Suprapubic skin (tissue), 4 donors: Measurements from ENCODE around the gene PDIA6. TPM values are rescaled to one million over a fixed set of nuclear protein-coding genes. Genes with fewer than 3 reads are reported as not detected.

Experiments used
- DNase-seq, 2 donors: peaks; one replicate each; pipeline ENCODE4 v3.0.0-alpha.2; 2019; ENCODE audit warnings: low spot score in 2 of 2
- H3K27ac ChIP-seq: fragments of 200-600 bp; sonication (generic); one replicate; pipeline ENCODE4 v1.5.1; 2019
- H3K27me3 ChIP-seq: fragments of 200-600 bp; sonication (generic); one replicate; pipeline ENCODE4 v1.5.1; 2019
- H3K36me3 ChIP-seq: fragments of 200-600 bp; sonication (generic); one replicate; pipeline ENCODE4 v1.5.1; 2019
- H3K4me1 ChIP-seq: fragments of 200-600 bp; sonication (generic); one replicate; pipeline ENCODE4 v1.5.1; 2019
- H3K4me3 ChIP-seq: fragments of 200-600 bp; sonication (generic); one replicate; pipeline ENCODE4 v1.5.1; 2019; ENCODE audit warnings: mild to moderate bottlenecking
- H3K9me3 ChIP-seq: fragments of 200-600 bp; sonication (generic); one replicate; pipeline ENCODE4 v1.5.1; 2019
- EP300 ChIP-seq: sonication (generic); formaldehyde crosslinking; IDR thresholded peaks from one replicate; pipeline ENCODE4 v1.6.1; 2017; ENCODE audit warnings: antibody characterized with exemption
- POLR2A ChIP-seq, 2 donors: fragments of 450-650 bp; IDR thresholded peaks; one replicate each; pipeline ENCODE4 v1.6.1; 2017; ENCODE audit warnings: antibody characterized with exemption in 2 of 2, mild to moderate bottlenecking in 2 of 2, moderate library complexity in 2 of 2
- POLR2AphosphoS5 ChIP-seq, 3 donors: sonication (generic); formaldehyde crosslinking; IDR thresholded peaks; one replicate each; pipeline ENCODE4 v1.6.1; 2017; ENCODE audit warnings: antibody characterized with exemption in 3 of 3
- WGBS: methylation state at CpG from one replicate; pipeline ENCODE4 v1.1.5; 2018; 5-methylcytosine and 5-hydroxymethylcytosine counted together
- total RNA-seq, 4 donors: library from RNA; depleted of rRNA; stranded (reverse); fragments of >200 nt; gene quantifications; one replicate each; pipeline ENCODE4 v1.1.0, GENCODE V29; 2016
- TF ChIP-seq, protein P1 (sequence below), 2 donors: fragments of 200-600 bp in 1 of 2; fragments of 450-650 bp in 1 of 2; sonication (generic) in 1 of 2; IDR thresholded peaks; one replicate each; pipeline ENCODE4 v1.5.1; 2016 to 2019; ENCODE audit warnings: antibody characterized with exemption in 2 of 2, mild to moderate bottlenecking in 1 of 2, moderate library complexity in 1 of 2

The PDIA6 gene
- total RNA-seq, 4 donors from 2014 or later, result 40.2 to 77.5 (median 63.1) TPM

- Histone ChIP-seq H3K4me3 (no peak overlapping the region), H3K27me3 (no peaks in the 10 kb centered on the region), H3K9me3 (no peaks in the 10 kb centered on the region), H3K36me3 (no peaks in the 10 kb centered on the region), H3K27ac (no peak overlapping the region), H3K4me1 (peaks cover 6% of the 10 kb centered on the region)
- TF ChIP-seq POLR2AphosphoS5 (IDR thresholded peaks at IDR 0.05) (no peak), POLR2A (IDR thresholded peaks at IDR 0.05) (no peak), EP300 (no peak)
- TF ChIP-seq, protein P1, sequence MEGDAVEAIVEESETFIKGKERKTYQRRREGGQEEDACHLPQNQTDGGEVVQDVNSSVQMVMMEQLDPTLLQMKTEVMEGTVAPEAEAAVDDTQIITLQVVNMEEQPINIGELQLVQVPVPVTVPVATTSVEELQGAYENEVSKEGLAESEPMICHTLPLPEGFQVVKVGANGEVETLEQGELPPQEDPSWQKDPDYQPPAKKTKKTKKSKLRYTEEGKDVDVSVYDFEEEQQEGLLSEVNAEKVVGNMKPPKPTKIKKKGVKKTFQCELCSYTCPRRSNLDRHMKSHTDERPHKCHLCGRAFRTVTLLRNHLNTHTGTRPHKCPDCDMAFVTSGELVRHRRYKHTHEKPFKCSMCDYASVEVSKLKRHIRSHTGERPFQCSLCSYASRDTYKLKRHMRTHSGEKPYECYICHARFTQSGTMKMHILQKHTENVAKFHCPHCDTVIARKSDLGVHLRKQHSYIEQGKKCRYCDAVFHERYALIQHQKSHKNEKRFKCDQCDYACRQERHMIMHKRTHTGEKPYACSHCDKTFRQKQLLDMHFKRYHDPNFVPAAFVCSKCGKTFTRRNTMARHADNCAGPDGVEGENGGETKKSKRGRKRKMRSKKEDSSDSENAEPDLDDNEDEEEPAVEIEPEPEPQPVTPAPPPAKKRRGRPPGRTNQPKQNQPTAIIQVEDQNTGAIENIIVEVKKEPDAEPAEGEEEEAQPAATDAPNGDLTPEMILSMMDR (IDR thresholded peaks at IDR 0.05), result no peak
- WGBS, result 81% methylated on average over 5 of the region's 5 CpGs
- no peak for DNase-seq
These were observed 60.3 kb downstream of the PDIA6 start for GRCh38 chr2:10752236-10752635.

GRCh38 chr2:10750610-10751009 is 62.0 kb downstream of the PDIA6 start:
- DNase-seq, result no peak
- Histone ChIP-seq H3K9me3 (no peaks in the 10 kb centered on the region), H3K27me3 (no peaks in the 10 kb centered on the region), H3K4me1 (peaks cover 6% of the 10 kb centered on the region), H3K27ac (no peak overlapping the region), H3K4me3 (no peak overlapping the region), H3K36me3 (no peaks in the 10 kb centered on the region)
- TF ChIP-seq EP300, result no peak
- no peak for TF ChIP-seq POLR2A (IDR thresholded peaks at IDR 0.05)
- TF ChIP-seq, protein P1 (IDR thresholded peaks at IDR 0.05), result no peak
- no peak for TF ChIP-seq POLR2AphosphoS5 (IDR thresholded peaks at IDR 0.05)
- WGBS, result 80% methylated on average over 6 of the region's 6 CpGs

DNA sequence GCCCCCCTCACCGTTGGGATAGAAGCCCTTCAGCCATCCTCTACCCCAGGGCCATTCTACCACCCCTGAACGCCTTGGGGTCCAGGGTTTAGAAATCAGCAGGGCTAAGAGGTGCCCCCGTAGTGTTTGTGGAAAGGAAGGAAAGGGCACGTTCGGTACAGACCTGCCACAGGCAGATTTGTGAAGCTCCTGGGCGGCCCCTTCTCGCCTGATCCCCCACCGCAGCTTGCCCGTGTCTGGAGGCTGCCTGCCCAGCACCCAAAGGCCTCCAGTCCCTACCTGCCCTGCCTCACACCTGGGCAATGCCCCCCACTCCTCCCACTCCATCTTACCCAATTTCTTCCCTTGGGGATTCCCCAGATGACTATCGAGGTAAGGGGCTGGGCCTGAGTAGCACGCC is 69.9 kb downstream of the PDIA6 start:
- Histone ChIP-seq H3K36me3 (no peaks in the 10 kb centered on the region), H3K4me1 (no peaks in the 10 kb centered on the region), H3K27me3 (no peaks in the 10 kb centered on the region), H3K4me3 (no peak overlapping the region), H3K27ac (no peak overlapping the region), H3K9me3 (no peaks in the 10 kb centered on the region)
- 80% methylated on average over 10 of the region's 11 CpGs for WGBS
- no peak for DNase-seq
- TF ChIP-seq, protein P1 (IDR thresholded peaks at IDR 0.05), result no peak
- TF ChIP-seq EP300 (no peak), POLR2AphosphoS5 (IDR thresholded peaks at IDR 0.05) (no peak), POLR2A (IDR thresholded peaks at IDR 0.05) (no peak)

DNA sequence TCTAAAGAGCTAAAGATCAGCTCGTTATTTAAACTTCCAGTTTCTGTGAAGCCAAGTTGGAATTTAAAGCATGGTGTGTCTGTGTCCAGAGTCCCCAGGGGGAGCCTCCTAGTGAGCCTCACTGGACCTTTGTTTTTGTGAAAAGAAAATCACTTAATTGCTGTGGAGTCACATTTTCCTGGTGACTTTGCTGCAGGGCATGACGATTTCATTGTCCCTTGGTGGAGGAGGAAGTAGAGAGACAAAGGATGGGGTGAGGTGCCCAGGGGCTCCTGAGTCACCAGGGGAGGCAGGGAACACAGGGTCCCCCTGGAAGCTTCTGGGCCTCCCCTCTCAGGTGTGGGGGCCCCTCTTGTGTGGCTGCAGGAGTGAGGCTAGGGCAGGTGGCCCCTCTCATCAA is 71.4 kb downstream of the PDIA6 start:
- Histone ChIP-seq H3K4me3 (no peak overlapping the region), H3K4me1 (no peaks in the 10 kb centered on the region), H3K27me3 (no peaks in the 10 kb centered on the region), H3K9me3 (no peaks in the 10 kb centered on the region), H3K36me3 (no peaks in the 10 kb centered on the region), H3K27ac (no peak overlapping the region)
- 82% methylated on average over 1 of the region's 2 CpGs for WGBS
- no peak for TF ChIP-seq POLR2A (IDR thresholded peaks at IDR 0.05)
- no peak for TF ChIP-seq POLR2AphosphoS5 (IDR thresholded peaks at IDR 0.05)
- TF ChIP-seq, protein P1 (IDR thresholded peaks at IDR 0.05), result no peak
- TF ChIP-seq EP300, result no peak
- no peak for DNase-seq

DNA sequence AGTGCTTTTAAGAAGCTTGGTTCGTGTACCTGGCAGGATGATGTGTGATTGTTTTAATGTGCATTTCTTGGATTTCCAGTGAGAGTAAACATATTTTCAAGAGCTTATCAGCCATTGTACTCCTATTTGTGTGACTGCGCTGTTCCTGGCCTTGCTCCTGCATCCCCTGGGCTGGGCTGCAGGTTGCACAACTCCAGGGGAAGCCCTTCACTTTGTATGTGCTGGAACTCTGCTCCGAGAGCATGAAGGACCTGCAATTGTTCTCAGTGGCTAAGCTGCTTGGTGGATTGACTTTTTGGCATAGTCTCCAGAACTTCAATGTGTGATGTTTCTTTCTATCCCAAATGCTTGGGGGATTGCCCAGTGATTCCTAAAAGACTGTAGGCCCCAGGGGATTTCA is 72.4 kb downstream of the PDIA6 start:
- no peak overlapping the region for H3K27ac ChIP-seq
- H3K4me1 ChIP-seq, result no peaks in the 10 kb centered on the region
- no peaks in the 10 kb centered on the region for H3K36me3 ChIP-seq
- no peaks in the 10 kb centered on the region for H3K27me3 ChIP-seq
- TF ChIP-seq, protein P1 (IDR thresholded peaks at IDR 0.05), result no peak
- TF ChIP-seq EP300, result no peak
- WGBS, result 83% methylated on average over 3 of the region's 3 CpGs
- DNase-seq, result no peak
- H3K9me3 ChIP-seq, result no peaks in the 10 kb centered on the region
- H3K4me3 ChIP-seq, result no peak overlapping the region
